WERI-Rb-1 (cell line): ENCODE data around the gene ALPK1.
"Not testable (repeated sequence)": the region's sequence is repeated elsewhere in the genome, so short reads cannot be mapped to it uniquely, and the experiment has no call there.

Experiments used
- DNase-seq: peaks from one replicate; pipeline ENCODE4 v3.0.0-alpha.2; 2020
- H3K27ac ChIP-seq: fragments of 250-450 bp; sonication (Bioruptor Pico); 2 replicates; pipeline ENCODE4 v1.5.1; 2020; ENCODE audit warnings: mild to moderate bottlenecking, moderate library complexity
- H3K27me3 ChIP-seq: fragments of 250-450 bp; sonication (Bioruptor Pico); 2 replicates; pipeline ENCODE4 v1.5.1; 2021; ENCODE audit warnings: mild to moderate bottlenecking, low read depth, moderate library complexity; ENCODE audit not compliant: insufficient read depth, severe bottlenecking
- H3K36me3 ChIP-seq: fragments of 250-450 bp; sonication (Bioruptor Pico); 2 replicates; pipeline ENCODE4 v1.5.1; 2020; ENCODE audit warnings: mild to moderate bottlenecking, moderate library complexity
- H3K4me3 ChIP-seq: 2 replicates; pipeline ENCODE4 v1.5.1; 2011; ENCODE audit warnings: low read depth, mild to moderate bottlenecking, control low read depth, low read length
- H3K9me3 ChIP-seq: fragments of 250-450 bp; sonication (Bioruptor Pico); 2 replicates; pipeline ENCODE4 v1.5.1; 2021; ENCODE audit warnings: mild to moderate bottlenecking, moderate library complexity; ENCODE audit not compliant: severe bottlenecking
- CTCF ChIP-seq: IDR thresholded peaks from 2 replicates; pipeline ENCODE4 v1.5.1; 2011; ENCODE audit warnings: low read depth, mild to moderate bottlenecking, control low read depth, inconsistent platforms, low read length

The ALPK1 gene

GRCh38 chr4:112422644-112423043 is 125.5 kb downstream of the ALPK1 start:
- DNase-seq: no peak
- Histone ChIP-seq H3K4me3 (no peak overlapping the region), H3K27me3 (peaks cover 35% of the 10 kb centered on the region), H3K36me3 (no peaks in the 10 kb centered on the region), H3K27ac (no peak overlapping the region), H3K9me3 (no peaks in the 10 kb centered on the region)
- no peak for TF ChIP-seq CTCF

GRCh38 chr4:112423591-112423990 is 126.4 kb downstream of the ALPK1 start:
- H3K36me3 ChIP-seq: no peaks in the 10 kb centered on the region
- no peak overlapping the region for H3K4me3 ChIP-seq
- DNase-seq: no peak
- peaks cover 29% of the 10 kb centered on the region for H3K27me3 ChIP-seq
- no peak for TF ChIP-seq CTCF
- no peaks in the 10 kb centered on the region for H3K9me3 ChIP-seq
- H3K27ac ChIP-seq: no peak overlapping the region

DNA sequence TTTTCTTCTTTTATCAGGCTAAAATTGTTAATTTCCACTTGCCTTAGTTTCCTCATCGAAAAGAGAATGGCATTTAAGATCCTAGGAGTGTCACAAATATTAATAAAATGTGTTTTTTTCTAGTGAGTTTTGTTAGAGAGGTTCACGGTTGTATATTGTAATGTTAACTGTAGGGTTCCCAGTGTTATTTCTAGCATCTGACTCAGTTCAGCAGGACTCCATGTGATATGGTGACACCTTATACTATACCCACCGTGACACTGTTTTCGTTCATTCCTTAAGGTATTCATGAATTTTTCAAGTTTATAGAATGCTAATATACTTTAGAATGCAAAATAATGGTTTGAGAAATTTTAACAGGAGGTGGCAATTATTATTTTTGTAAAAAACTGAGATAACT is 128.7 kb downstream of the ALPK1 start:
- H3K27me3 ChIP-seq: peaks cover 35% of the 10 kb centered on the region
- H3K4me3 ChIP-seq: no peak overlapping the region
- no peaks in the 10 kb centered on the region for H3K36me3 ChIP-seq
- no peak for DNase-seq
- no peak overlapping the region for H3K27ac ChIP-seq
- H3K9me3 ChIP-seq: no peaks in the 10 kb centered on the region
- TF ChIP-seq CTCF: no peak

- no peak for TF ChIP-seq CTCF
- H3K36me3 ChIP-seq: no peaks in the 10 kb centered on the region
- no peak for DNase-seq
- H3K27ac ChIP-seq: no peak overlapping the region
- H3K9me3 ChIP-seq: no peaks in the 10 kb centered on the region
- H3K4me3 ChIP-seq: no peak overlapping the region
- peaks cover 37% of the 10 kb centered on the region for H3K27me3 ChIP-seq
These were observed 129.2 kb downstream of the ALPK1 start for GRCh38 chr4:112426416-112426815.

- H3K4me3 ChIP-seq: no peak overlapping the region
- H3K27me3 ChIP-seq: peaks cover 39% of the 10 kb centered on the region
- TF ChIP-seq CTCF: no peak
- H3K27ac ChIP-seq: no peak overlapping the region
- H3K36me3 ChIP-seq: no peaks in the 10 kb centered on the region
- no peaks in the 10 kb centered on the region for H3K9me3 ChIP-seq
- no peak for DNase-seq
These were observed 134.0 kb downstream of the ALPK1 start for GRCh38 chr4:112431158-112431557.

GRCh38 chr4:112436987-112437386 is 139.8 kb downstream of the ALPK1 start:
- Histone ChIP-seq H3K27ac (no peak overlapping the region), H3K36me3 (no peaks in the 10 kb centered on the region), H3K4me3 (no peak overlapping the region), H3K27me3 (peaks cover 29% of the 10 kb centered on the region), H3K9me3 (no peaks in the 10 kb centered on the region)
- DNase-seq: no peak
- no peak for TF ChIP-seq CTCF

GRCh38 chr4:112442226-112442625 is 145.1 kb downstream of the ALPK1 start:
- not testable (repeated sequence) for H3K36me3 ChIP-seq

More at GRCh38 chr4:112442226-112442625, 145.1 kb downstream of the ALPK1 start:
- peaks cover 13% of the 10 kb centered on the region for H3K27me3 ChIP-seq
- not testable (repeated sequence) for H3K9me3 ChIP-seq, H3K4me3 ChIP-seq, H3K27ac ChIP-seq, DNase-seq
